HepG2 (cell line): ENCODE data around the gene CLDN4. TPM values are rescaled to one million over a fixed set of nuclear protein-coding genes. Genes with fewer than 3 reads are reported as not detected.

Experiments used
- ATAC-seq: fragments of 200-7000 bp; cut with Tn5 transposase; 3 replicates; pipeline ENCODE4 v1.9.1; 2020; ENCODE audit warnings: mild to moderate bottlenecking, moderate library complexity
- BruUV-seq: library from RNA; stranded (reverse); fragments of 400-500 nt; replicated peaks from 2 replicates; lab custom pipeline; 2021; lab: Mats Ljungman, UMichigan
- CTCF ChIA-PET: fragments of 300-600 bp; formaldehyde crosslinking; extraction: SDS; loops from one replicate; lab custom pipeline; 2021; ENCODE audit warnings: low total read pairs, inconsistent platforms, low intra/inter-chr PET ratio; lab: Yijun Ruan, JAX
- POLR2A ChIA-PET: fragments of 350-600 bp; sonication (Branson Sonifier 250); formaldehyde crosslinking; loops from one replicate; lab custom pipeline; 2020; ENCODE audit warnings: antibody characterized with exemption, inconsistent platforms; lab: Yijun Ruan, JAX
- DNase-seq: peaks from one replicate; pipeline ENCODE4 v3.0.0-alpha.2; 2015; ENCODE audit warnings: low spot score
- FAIRE-seq: peaks from 3 replicates; lab custom pipeline; 2011; peaks lifted over from hg19 to GRCh38; lab: Jason Lieb, UNC
- H2AFZ ChIP-seq: one replicate; pipeline ENCODE4 v1.6.1; 2011; ENCODE audit warnings: low read length, inconsistent platforms
- H3K27ac ChIP-seq: fragments of 300-600 bp; 3 replicates; pipeline ENCODE4 v1.8.0; 2011; ENCODE audit warnings: mixed run types, mild to moderate bottlenecking, mixed read lengths, low read length, inconsistent platforms; ENCODE audit not compliant: insufficient read depth; ENCODE audit errors: extremely low read length
- H3K27me3 ChIP-seq, 2 experiments: fragments of 200-600 bp in 1 of 2; 2 replicates in 1 of 2; 3 replicates in 1 of 2; pipeline versions ENCODE4 v1.6.0 to v1.8.0; 2011; ENCODE audit warnings: low read length in 2 of 2, mild to moderate bottlenecking in 2 of 2, moderate library complexity in 2 of 2, inconsistent platforms in 1 of 2; ENCODE audit not compliant: insufficient read depth in 2 of 2, control insufficient read depth in 1 of 2
- H3K36me3 ChIP-seq, 2 experiments: fragments of 200-600 bp in 1 of 2; replicated peaks in 1 of 2; 2 replicates in 1 of 2; 3 replicates in 1 of 2; pipeline versions ENCODE4 v1.5.1 to v1.8.0; 2011; ENCODE audit warnings: low read length in 2 of 2, inconsistent platforms in 1 of 2; ENCODE audit not compliant: insufficient read depth in 2 of 2, control insufficient read depth in 1 of 2
- H3K4me1 ChIP-seq: 2 replicates; pipeline ENCODE4 v1.5.1; 2012; ENCODE audit warnings: low read length, inconsistent platforms; ENCODE audit not compliant: insufficient read depth
- H3K4me2 ChIP-seq: 2 replicates; pipeline ENCODE4 v1.6.0; 2011; ENCODE audit warnings: low read depth, low read length, inconsistent platforms
- H3K4me3 ChIP-seq, 3 experiments: fragments of 200-600 bp in 1 of 3; sonication (generic), shearing (Covaris generic) in 1 of 3; replicated peaks in 1 of 3; 2 replicates each; pipeline ENCODE4 v1.5.1; 2011 to 2016; ENCODE audit warnings: low read length in 3 of 3, inconsistent platforms in 2 of 3, low read depth in 2 of 3, mild to moderate bottlenecking in 2 of 3, control low read depth in 1 of 3, mixed read lengths in 1 of 3; ENCODE audit not compliant: insufficient read depth in 1 of 3
- H3K79me2 ChIP-seq: one replicate; pipeline ENCODE4 v1.6.1; 2011; ENCODE audit warnings: low read length, inconsistent platforms; ENCODE audit not compliant: insufficient read depth
- H3K9ac ChIP-seq: 2 replicates; pipeline ENCODE4 v1.6.0; 2011; ENCODE audit warnings: mild to moderate bottlenecking, low read depth, low read length, inconsistent platforms; ENCODE audit not compliant: insufficient read depth
- H3K9me3 ChIP-seq: 2 replicates; pipeline ENCODE4 v1.5.1; 2012; ENCODE audit warnings: mild to moderate bottlenecking, low read length
- H4K20me1 ChIP-seq: 2 replicates; pipeline ENCODE4 v1.6.0; 2011; ENCODE audit warnings: inconsistent platforms, mild to moderate bottlenecking, low read length, moderate library complexity; ENCODE audit not compliant: insufficient read depth
- ADNP ChIP-seq: sonication (generic); formaldehyde crosslinking; IDR thresholded peaks from 2 replicates; pipeline ENCODE4 v1.4.0; 2020; ENCODE audit warnings: missing genetic modification reagents
- AGO2 ChIP-seq: fragments of 200-400 bp; formaldehyde crosslinking; optimal IDR thresholded peaks from 2 replicates; pipeline ENCODE3; 2017; ENCODE audit warnings: mild to moderate bottlenecking, low read depth, low read length, moderate library complexity
- AKNA ChIP-seq: sonication (generic); formaldehyde crosslinking; IDR thresholded peaks from 2 replicates; pipeline ENCODE4 v1.4.0; 2020; ENCODE audit warnings: missing genetic modification reagents, borderline replicate concordance
- PLRG1 ChIP-seq: fragments of 450-650 bp; conservative IDR thresholded peaks from 2 replicates; pipeline ENCODE4 v1.6.1; 2016
- REL ChIP-seq: sonication (generic); formaldehyde crosslinking; conservative IDR thresholded peaks from 2 replicates; pipeline ENCODE4 v1.8.0; 2022; ENCODE audit warnings: mild to moderate bottlenecking, missing genetic modification reagents, moderate library complexity
- ZMYM3 ChIP-seq: sonication (generic); formaldehyde crosslinking; IDR thresholded peaks from 2 replicates; pipeline ENCODE4 v1.5.1; 2020; ENCODE audit warnings: mild to moderate bottlenecking, missing genetic modification reagents
- ZNF121 ChIP-seq: sonication (generic); formaldehyde crosslinking; IDR thresholded peaks from 2 replicates; pipeline ENCODE4 v1.5.0; 2020; ENCODE audit warnings: mild to moderate bottlenecking, missing genetic modification reagents
- ZNF460 ChIP-seq: sonication (generic); formaldehyde crosslinking; IDR thresholded peaks from 2 replicates; pipeline ENCODE4 v1.5.1; 2020; ENCODE audit warnings: missing genetic modification reagents, mild to moderate bottlenecking, borderline replicate concordance
- ZSCAN25 ChIP-seq: sonication (generic); formaldehyde crosslinking; IDR thresholded peaks from 2 replicates; pipeline ENCODE4 v1.8.0; 2022; ENCODE audit warnings: mild to moderate bottlenecking, missing genetic modification reagents
- WGBS: methylation state at CpG from one replicate; pipeline ENCODE4 v1.1.6; 2017; ENCODE audit warnings: low lambda C conversion rate; 5-methylcytosine and 5-hydroxymethylcytosine counted together
- in situ Hi-C: cut with HindIII; loops from 2 replicates; pipeline ENCODE4 v1.10.0; 2017; ENCODE audit warnings: low pct_unique_long_range_greater_than_20kb; ENCODE audit not compliant: extremely low pct_ligation_motif_present
- intact Hi-C: fragments of 100-400 bp; cut with micrococcal nuclease; formaldehyde crosslinking; loops from one replicate; pipeline ENCODE4 v1.10.0; 2022; ENCODE audit not compliant: unreplicated experiment
- polyA plus RNA-seq, 8 experiments: library from polyadenylated mRNA; depleted of rRNA in 3 of 8; stranded (reverse) in 7 of 8; unstranded in 1 of 8; fragments of >200 nt; fragmentation: Illumina TruSeq in 4 of 8; extraction: Trizol in 4 of 8; gene quantifications; 2 replicates each; pipeline versions ENCODE4 v1.2.1 to v1.2.3, GENCODE V29; 2011 to 2016; ENCODE audit warnings: low read depth in 4 of 8, missing spikeins in 1 of 8, mixed read lengths in 1 of 8; ENCODE audit not compliant: insufficient read depth in 1 of 8
- total RNA-seq, 5 experiments: library from RNA; depleted of rRNA; stranded (reverse); fragments of >200 nt; fragmentation: Illumina TruSeq; extraction: Trizol; gene quantifications; 2 replicates each; pipeline ENCODE4 v1.2.3, GENCODE V29; 2016; ENCODE audit warnings: low read depth in 1 of 5
- TF ChIP-seq, protein P1 (sequence below): sonication (generic); formaldehyde crosslinking; IDR thresholded peaks from 2 replicates; pipeline ENCODE4 v1.5.0; 2020; ENCODE audit warnings: mild to moderate bottlenecking, missing genetic modification reagents
- TF ChIP-seq, protein P2 (sequence below): sonication (generic); formaldehyde crosslinking; IDR thresholded peaks from 2 replicates; pipeline ENCODE4 v1.4.0; 2020; ENCODE audit warnings: mild to moderate bottlenecking, low read depth, missing genetic modification reagents

The CLDN4 gene
- total and polyA plus RNA-seq, 2 of the 13 experiments (the other 11 are each of a cell fraction or from before 2014, with no cell fraction given) = 28.2 to 35.7 TPM

DNA sequence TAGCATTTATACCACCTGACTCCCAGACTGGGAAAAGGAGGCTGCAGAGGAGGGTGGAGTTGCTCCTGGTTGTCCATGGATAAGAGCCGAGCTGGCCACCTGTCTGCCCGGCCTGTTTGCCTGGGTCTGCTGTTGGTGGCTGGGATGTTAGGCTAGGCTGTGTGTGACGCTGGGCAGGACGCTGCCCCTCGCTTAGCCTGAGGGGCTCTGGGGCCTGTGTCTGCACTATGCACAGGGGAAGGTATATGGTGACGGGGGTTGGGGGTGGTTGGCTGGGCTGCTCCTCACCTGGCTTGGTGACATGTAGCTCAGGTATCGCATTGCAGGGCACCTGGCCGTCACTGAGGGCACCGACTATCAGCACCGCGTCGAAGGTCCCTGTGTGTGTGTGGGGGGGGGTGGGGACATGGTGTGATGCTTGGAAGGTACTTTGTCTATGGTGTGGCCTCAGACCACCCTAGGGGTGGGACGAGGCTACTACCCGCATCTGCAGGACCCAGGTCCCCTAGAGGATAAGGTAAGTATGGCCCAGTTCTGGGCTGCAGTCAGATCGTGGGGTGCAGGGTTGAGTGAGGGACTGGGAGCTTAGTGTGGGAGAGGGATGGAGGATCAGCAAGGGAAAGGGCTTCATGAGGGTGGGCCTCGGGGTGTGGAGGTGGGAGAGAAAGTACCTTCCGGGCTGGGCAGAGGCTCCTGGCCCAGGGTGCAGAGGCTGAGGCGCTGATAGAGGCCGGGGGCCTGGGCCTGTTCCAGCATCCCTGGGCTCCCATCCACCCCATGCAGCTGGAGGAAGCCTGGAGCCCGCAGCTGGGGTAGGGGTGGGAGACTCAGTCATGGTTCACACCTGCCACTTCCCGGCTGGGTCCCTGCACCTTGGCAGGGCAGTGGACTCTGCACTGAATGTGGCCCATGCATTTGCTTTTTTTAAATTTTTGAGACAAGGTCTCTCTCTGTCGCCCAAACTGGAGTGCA lies 9.2 kb downstream of the CLDN4 start (continued):
- TF ChIP-seq AGO2 (peak; percentile 5), ZSCAN25 (CRISPR knock-in tag) (no peak), REL (CRISPR knock-in tag) (no peak)
- TF ChIP-seq, all 625 proteins: peak for 1

- DNase-seq (no peak), FAIRE-seq (no peak), ATAC-seq (no peak)
- Histone ChIP-seq H3K9me3 (no peaks in the 10 kb centered on the region), H3K27ac (no peak overlapping the region), H3K36me3 (no peaks in the 10 kb centered on the region), H3K79me2 (no peaks in the 10 kb centered on the region), H3K9ac (no peak overlapping the region), H3K4me3 (no peak overlapping the region), H4K20me1 (no peaks in the 10 kb centered on the region), H3K4me2 (no peak overlapping the region), H3K4me1 (peaks cover 49% of the 10 kb centered on the region), H3K27me3 (0 out of 5 replicates have a peak, but pooled peaks cover 0 to 3% of the 10 kb centered on the region in 2 experiments), H2AFZ (no peak overlapping the region)
- ChIA-PET CTCF (no interaction called here), POLR2A (interaction anchor here (3.7 kb wide), 1 partner anchor 9 kb away, joined by 55 read pairs; the partner anchor contains the start of gene CLDN4)
- BruUV-seq = no TSS peak
- in situ Hi-C loops (no loop called here), intact Hi-C loops (no loop called here)
- WGBS = 87% methylated on average over 8 of the region's 16 CpGs
- TF ChIP-seq, protein P1, sequence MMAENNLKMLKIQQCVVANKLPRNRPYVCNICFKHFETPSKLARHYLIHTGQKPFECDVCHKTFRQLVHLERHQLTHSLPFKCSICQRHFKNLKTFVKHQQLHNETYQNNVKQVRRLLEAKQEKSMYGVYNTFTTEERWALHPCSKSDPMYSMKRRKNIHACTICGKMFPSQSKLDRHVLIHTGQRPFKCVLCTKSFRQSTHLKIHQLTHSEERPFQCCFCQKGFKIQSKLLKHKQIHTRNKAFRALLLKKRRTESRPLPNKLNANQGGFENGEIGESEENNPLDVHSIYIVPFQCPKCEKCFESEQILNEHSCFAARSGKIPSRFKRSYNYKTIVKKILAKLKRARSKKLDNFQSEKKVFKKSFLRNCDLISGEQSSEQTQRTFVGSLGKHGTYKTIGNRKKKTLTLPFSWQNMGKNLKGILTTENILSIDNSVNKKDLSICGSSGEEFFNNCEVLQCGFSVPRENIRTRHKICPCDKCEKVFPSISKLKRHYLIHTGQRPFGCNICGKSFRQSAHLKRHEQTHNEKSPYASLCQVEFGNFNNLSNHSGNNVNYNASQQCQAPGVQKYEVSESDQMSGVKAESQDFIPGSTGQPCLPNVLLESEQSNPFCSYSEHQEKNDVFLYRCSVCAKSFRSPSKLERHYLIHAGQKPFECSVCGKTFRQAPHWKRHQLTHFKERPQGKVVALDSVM (CRISPR knock-in tag) = peak; percentile 39; the same call in 1 of the 2 replicates
- TF ChIP-seq ZMYM3 = peak; percentile 57; the same call in 1 of the 2 replicates
- TF ChIP-seq AKNA (CRISPR knock-in tag) = no peak
- peak; percentile 51; the same call in 1 of the 2 replicates for TF ChIP-seq ZNF460 (CRISPR knock-in tag)
- 0 out of 2 replicates have a peak, but pooled peaks have one; percentile 25 for TF ChIP-seq ADNP (CRISPR knock-in tag)
- TF ChIP-seq PLRG1 = no peak
- TF ChIP-seq, protein P2, sequence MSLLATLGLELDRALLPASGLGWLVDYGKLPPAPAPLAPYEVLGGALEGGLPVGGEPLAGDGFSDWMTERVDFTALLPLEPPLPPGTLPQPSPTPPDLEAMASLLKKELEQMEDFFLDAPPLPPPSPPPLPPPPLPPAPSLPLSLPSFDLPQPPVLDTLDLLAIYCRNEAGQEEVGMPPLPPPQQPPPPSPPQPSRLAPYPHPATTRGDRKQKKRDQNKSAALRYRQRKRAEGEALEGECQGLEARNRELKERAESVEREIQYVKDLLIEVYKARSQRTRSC (CRISPR knock-in tag) = no peak
- TF ChIP-seq ZNF121 (CRISPR knock-in tag) = peak; percentile 83
These were observed 10.1 kb downstream of the CLDN4 start for GRCh38 chr7:73840715-73841379.
